ENCODE measurements around the gene CNOT11. TPM values are rescaled to one million over a fixed set of nuclear protein-coding genes. Genes with fewer than 3 reads are reported as not detected.
"Not testable (repeated sequence)": the region's sequence is repeated elsewhere in the genome, so short reads cannot be mapped to it uniquely, and the experiment has no call there.

CNOT11 gene
- total and polyA plus RNA-seq, 2 of the 4 experiments (the other 2 are of a cell fraction), result 36.4 to 55.8 TPM

DNA sequence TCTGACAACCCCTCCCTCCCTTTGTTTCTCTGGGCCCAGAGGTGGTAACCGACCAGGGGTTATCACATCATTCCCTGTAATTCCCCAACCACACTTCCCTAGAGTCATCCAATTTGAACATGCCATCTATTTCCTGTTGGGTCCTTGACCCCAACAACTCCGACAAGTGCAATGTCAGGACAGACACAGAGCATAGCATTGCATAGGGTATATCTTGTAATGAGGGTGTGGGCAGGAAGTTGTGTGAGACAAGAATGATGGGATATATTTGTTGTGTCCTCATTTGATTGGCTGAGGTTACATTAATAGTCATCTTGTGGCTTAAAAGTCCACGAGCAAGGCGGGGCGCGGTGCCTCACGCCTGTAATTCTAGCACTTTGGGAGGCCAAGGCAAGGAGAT, 33.4 kb upstream of the CNOT11 start:
- Histone ChIP-seq H3K56ac (ENCODE audit: extremely low read depth, insufficient read depth, low read length) (no peak overlapping the region), H2AK9ac (replicated peaks; ENCODE audit: low read depth, low read length, poor library complexity) (no peak overlapping the region), H3K4me1 (ENCODE audit: control insufficient read depth, insufficient read depth, low read length) (no peaks in the 10 kb centered on the region), H3K27me3 (ENCODE audit: control insufficient read depth, insufficient read depth, low read length) (peaks cover 4% of the 10 kb centered on the region), H2BK20ac (ENCODE audit: low read depth, low read length) (no peak overlapping the region), H4K20me1 (ENCODE audit: insufficient read depth, low read length) (no peaks in the 10 kb centered on the region), H3K79me1 (ENCODE audit: low read depth in 1 of 2, low read length in 2 of 2) (no peaks in the 10 kb centered on the region), H3K14ac (replicated peaks; ENCODE audit: low read depth, low read length) (no peak overlapping the region), H4K5ac (ENCODE audit: low read depth, low read length) (no peak overlapping the region), H3K23ac (ENCODE audit: low read depth, low read length) (no peak overlapping the region), H3K9me1 (ENCODE audit: insufficient read depth, low read length) (no peaks in the 10 kb centered on the region), H2AK5ac (ENCODE audit: low read depth, low read length) (no peak overlapping the region), H3K4ac (ENCODE audit: low read depth, low read length) (no peak overlapping the region), H2AFZ (replicated peaks; ENCODE audit: low read length, poor library complexity) (no peak overlapping the region), H2BK120ac (ENCODE audit: low read depth, low read length) (no peak overlapping the region), H4K8ac (ENCODE audit: low read depth in 2 of 2, low read length in 2 of 2) (no peak overlapping the region), H3K27ac (ENCODE audit: insufficient read depth, low read length) (no peak overlapping the region), H4K91ac (ENCODE audit: insufficient read depth, low read depth, low read length) (no peak overlapping the region), H3K4me3 (ENCODE audit: insufficient read depth, low read depth, low read length) (no peak overlapping the region), H3K36me3 (ENCODE audit: control insufficient read depth, insufficient read depth, low read length) (no peaks in the 10 kb centered on the region), H2BK15ac (ENCODE audit: low read depth, low read length) (no peak overlapping the region), H3K9ac (ENCODE audit: low read depth, low read length) (no peak overlapping the region), H3K18ac (ENCODE audit: low read depth, low read length) (no peak overlapping the region), H2BK5ac (ENCODE audit: low read depth, low read length, poor library complexity, severe bottlenecking) (no peak overlapping the region), H3K9me3 (ENCODE audit: control insufficient read depth, insufficient read depth, low read length) (no peaks in the 10 kb centered on the region), H3K4me2 (ENCODE audit: low read depth, low read length) (no peak overlapping the region)
- in situ Hi-C loops (cut with MboI; ENCODE audit: low sequenced_read_pairs) (loop anchor here (25.0 kb wide), 1 partner anchor 607 kb away; no protein-coding TSS in a partner anchor), intact Hi-C loops (cut with micrococcal nuclease) (no loop called here), dilution Hi-C loops (cut with HindIII; ENCODE audit: low sequenced_read_pairs, unreplicated experiment) (no loop called here)
- POLR2A ChIA-PET (ENCODE audit: unreplicated experiment), result no interaction called here
- WGBS, 2 experiments (ENCODE audit: extremely low coverage in 2 of 2, insufficient read length in 1 of 2), result 100% methylated on average over 1 of the region's 7 CpGs; no CpG with 5 or more reads in 1 of the 2 experiments
- no TSS peak for BruUV-seq (replicated peaks)
- no peak for DNase-seq
- CTCF ChIA-PET, result no interaction called here
- TF ChIP-seq RCOR1 (IDR thresholded peaks at IDR 0.05; ENCODE audit: insufficient replicate concordance, low read length) (no peak), NFE2L2 (IDR thresholded peaks at IDR 0.05; ENCODE audit: low read depth, low read length) (no peak), SMC3 (IDR thresholded peaks at IDR 0.05; ENCODE audit: low read depth, low read length) (no peak), MAFK (IDR thresholded peaks at IDR 0.05; ENCODE audit: low read depth, low read length) (no peak)
- ATAC-seq (ENCODE audit: low read depth), result no peak

DNA sequence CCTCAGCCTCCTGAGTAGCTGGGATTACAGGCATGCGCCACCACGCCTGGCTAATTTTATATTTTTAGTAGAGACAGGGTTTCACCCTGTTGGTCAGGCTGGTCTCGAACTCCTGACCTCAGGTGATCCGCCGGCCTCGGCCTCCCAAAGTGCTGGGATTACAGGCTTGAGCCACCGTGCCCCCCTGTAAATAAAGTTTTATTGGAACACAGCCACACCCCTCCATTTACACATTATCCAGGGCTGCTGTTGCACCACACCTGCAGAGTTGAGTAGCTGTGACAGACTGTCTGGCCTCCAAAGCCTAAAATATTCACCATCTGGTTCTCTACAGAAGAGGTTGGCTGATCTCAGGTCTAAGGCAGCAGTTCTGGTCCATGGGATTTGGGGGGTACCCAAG, 32.6 kb upstream of the CNOT11 start:
- H3K56ac ChIP-seq (ENCODE audit: extremely low read depth, insufficient read depth, low read length); H3K18ac ChIP-seq (ENCODE audit: low read depth, low read length); ATAC-seq (ENCODE audit: low read depth); H2BK15ac ChIP-seq (ENCODE audit: low read depth, low read length); H3K36me3 ChIP-seq (ENCODE audit: control insufficient read depth, insufficient read depth, low read length); H3K23ac ChIP-seq (ENCODE audit: low read depth, low read length); H3K27ac ChIP-seq (ENCODE audit: insufficient read depth, low read length); H3K4me1 ChIP-seq (ENCODE audit: control insufficient read depth, insufficient read depth, low read length); H2BK5ac ChIP-seq (ENCODE audit: low read depth, low read length, poor library complexity, severe bottlenecking); BruUV-seq (replicated peaks); H3K79me1 ChIP-seq (ENCODE audit: low read depth in 1 of 2, low read length in 2 of 2); H3K4ac ChIP-seq (ENCODE audit: low read depth, low read length); H3K9me3 ChIP-seq (ENCODE audit: control insufficient read depth, insufficient read depth, low read length); H4K5ac ChIP-seq (ENCODE audit: low read depth, low read length); dilution Hi-C loops (cut with HindIII; ENCODE audit: low sequenced_read_pairs, unreplicated experiment); H3K9me1 ChIP-seq (ENCODE audit: insufficient read depth, low read length); H2AK9ac ChIP-seq (replicated peaks; ENCODE audit: low read depth, low read length, poor library complexity); H3K4me3 ChIP-seq (ENCODE audit: insufficient read depth, low read depth, low read length); H3K27me3 ChIP-seq (ENCODE audit: control insufficient read depth, insufficient read depth, low read length); intact Hi-C loops (cut with micrococcal nuclease); H4K20me1 ChIP-seq (ENCODE audit: insufficient read depth, low read length); H4K8ac ChIP-seq (ENCODE audit: low read depth in 2 of 2, low read length in 2 of 2); DNase-seq; POLR2A ChIA-PET (ENCODE audit: unreplicated experiment); H3K14ac ChIP-seq (replicated peaks; ENCODE audit: low read depth, low read length); H2BK20ac ChIP-seq (ENCODE audit: low read depth, low read length); H3K4me2 ChIP-seq (ENCODE audit: low read depth, low read length); H2AFZ ChIP-seq (replicated peaks; ENCODE audit: low read length, poor library complexity); H4K91ac ChIP-seq (ENCODE audit: insufficient read depth, low read depth, low read length); H2BK120ac ChIP-seq (ENCODE audit: low read depth, low read length); H3K9ac ChIP-seq (ENCODE audit: low read depth, low read length); CTCF ChIA-PET; H2AK5ac ChIP-seq (ENCODE audit: low read depth, low read length): not testable (repeated sequence)
- in situ Hi-C loops (cut with MboI; ENCODE audit: low sequenced_read_pairs), result loop anchor here (25.0 kb wide), 1 partner anchor 608 kb away; no protein-coding TSS in a partner anchor
- WGBS, 2 experiments (ENCODE audit: extremely low coverage in 2 of 2, insufficient read length in 1 of 2), result no CpG with 5 or more reads among the region's 7 CpGs
